ENCODE measurements around the gene COBL.

COBL gene

GRCh38 chr7:51328351-51328801 is 11.8 kb upstream of the COBL start:
- no peak for DNase-seq (ENCODE audit: low read depth in 2 of 3, low spot score in 2 of 3)

- no peak for DNase-seq (ENCODE audit: low read depth in 2 of 3, low spot score in 2 of 3)
These were observed 10.7 kb upstream of the COBL start for GRCh38 chr7:51327287-51327717.

- DNase-seq (ENCODE audit: low read depth in 2 of 3, low spot score in 2 of 3), result no peak
These were observed 10.2 kb upstream of the COBL start for GRCh38 chr7:51326656-51327286.

GRCh38 chr7:51325908-51326307 is 9.3 kb upstream of the COBL start:
- DNase-seq (ENCODE audit: low read depth in 2 of 3, low spot score in 2 of 3), result no peak

- no peak for DNase-seq (ENCODE audit: low read depth in 2 of 3, low spot score in 2 of 3)
These were observed 8.7 kb upstream of the COBL start for GRCh38 chr7:51325261-51325676.

GRCh38 chr7:51324206-51324898 is 7.7 kb upstream of the COBL start:
- DNase-seq (ENCODE audit: low read depth in 2 of 3, low spot score in 2 of 3), result no peak

GRCh38 chr7:51321961-51322515 is 5.4 kb upstream of the COBL start:
- no peak for DNase-seq (ENCODE audit: low read depth in 2 of 3, low spot score in 2 of 3)

GRCh38 chr7:51318886-51319579 is 2.4 kb upstream of the COBL start:
- no peak for DNase-seq (ENCODE audit: low read depth in 2 of 3, low spot score in 2 of 3)

- DNase-seq (ENCODE audit: low read depth in 2 of 3, low spot score in 2 of 3), result no peak
These were observed 1.4 kb upstream of the COBL start for GRCh38 chr7:51318001-51318400.

- no peak for DNase-seq (ENCODE audit: low read depth in 2 of 3, low spot score in 2 of 3)
These were observed 937 bp upstream of the COBL start for GRCh38 chr7:51317582-51317910.

GRCh38 chr7:51316262-51316665 is 345 bp downstream of the COBL start:
- DNase-seq (ENCODE audit: low read depth in 2 of 3, low spot score in 2 of 3), result no peak

GRCh38 chr7:51315393-51316261 is 982 bp downstream of the COBL start:
- no peak for DNase-seq (ENCODE audit: low read depth in 2 of 3, low spot score in 2 of 3)

- DNase-seq (ENCODE audit: low read depth in 2 of 3, low spot score in 2 of 3), result no peak
These were observed 1.9 kb downstream of the COBL start for GRCh38 chr7:51314726-51315125.

- no peak for DNase-seq (ENCODE audit: low read depth in 2 of 3, low spot score in 2 of 3)
These were observed 2.7 kb downstream of the COBL start for GRCh38 chr7:51313738-51314425.

- no peak for DNase-seq (ENCODE audit: low read depth in 2 of 3, low spot score in 2 of 3)
These were observed 3.5 kb downstream of the COBL start for GRCh38 chr7:51312951-51313737.

GRCh38 chr7:51311166-51311565 is 5.4 kb downstream of the COBL start:
- DNase-seq (ENCODE audit: low read depth in 2 of 3, low spot score in 2 of 3), result no peak

GRCh38 chr7:51310131-51310583 is 6.5 kb downstream of the COBL start:
- no peak for DNase-seq (ENCODE audit: low read depth in 2 of 3, low spot score in 2 of 3)

GRCh38 chr7:51309361-51310130 is 7.1 kb downstream of the COBL start:
- no peak for DNase-seq (ENCODE audit: low read depth in 2 of 3, low spot score in 2 of 3)

- DNase-seq (ENCODE audit: low read depth in 2 of 3, low spot score in 2 of 3), result no peak
These were observed 7.9 kb downstream of the COBL start for GRCh38 chr7:51308696-51309095.
